Hepatocyte (in vitro differentiated cells): ENCODE data around the gene VPS37C.

Experiments
- EZH2 ChIP-seq: fragments of 200-600 bp; sonication (generic); IDR thresholded peaks from 2 replicates; pipeline ENCODE4 v1.6.1; 2016; ENCODE audit warnings: antibody characterized with exemption, mild to moderate bottlenecking, borderline replicate concordance
- EZH2phosphoT487 ChIP-seq: fragments of 200-600 bp; sonication (generic); IDR thresholded peaks from one replicate; pipeline ENCODE4 v1.6.1; 2018; ENCODE audit warnings: antibody characterized with exemption, mild to moderate bottlenecking, low read depth, moderate library complexity; ENCODE audit not compliant: unreplicated experiment, severe bottlenecking
- TF ChIP-seq, protein P1 (sequence below): fragments of 200-600 bp; sonication (generic); IDR thresholded peaks from 2 replicates; pipeline ENCODE4 v1.5.1; 2016; ENCODE audit warnings: antibody characterized with exemption, mild to moderate bottlenecking; ENCODE audit not compliant: poor library complexity

DNA sequence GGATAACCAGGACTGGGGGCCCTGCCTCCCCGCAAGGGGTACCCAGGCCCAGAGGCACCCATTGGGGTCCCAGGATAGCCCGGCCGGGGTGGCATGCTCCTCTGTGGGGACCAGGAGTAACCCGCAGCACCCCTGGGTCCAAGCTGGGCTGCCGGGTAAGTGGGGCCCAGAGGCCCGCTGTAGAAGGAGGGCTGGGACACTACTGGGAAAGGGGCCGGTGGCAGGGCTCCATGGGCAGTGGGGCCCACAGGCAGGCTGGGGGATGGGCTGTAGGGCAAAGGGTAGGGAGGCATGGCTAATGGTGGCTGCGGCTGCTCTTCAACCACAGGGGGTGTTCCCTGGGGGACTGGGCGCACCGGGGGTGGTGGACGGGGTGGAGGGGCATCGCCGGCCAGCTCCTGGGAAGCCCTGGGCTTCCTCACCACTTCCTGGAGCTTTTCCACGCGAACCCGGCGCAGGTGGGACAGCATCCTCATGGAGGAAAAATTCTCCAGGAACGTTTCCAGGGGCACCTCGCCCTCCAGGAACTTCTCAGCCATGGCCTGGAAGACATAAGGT lies 29.1 kb downstream of the VPS37C start:
- TF ChIP-seq, protein P1, sequence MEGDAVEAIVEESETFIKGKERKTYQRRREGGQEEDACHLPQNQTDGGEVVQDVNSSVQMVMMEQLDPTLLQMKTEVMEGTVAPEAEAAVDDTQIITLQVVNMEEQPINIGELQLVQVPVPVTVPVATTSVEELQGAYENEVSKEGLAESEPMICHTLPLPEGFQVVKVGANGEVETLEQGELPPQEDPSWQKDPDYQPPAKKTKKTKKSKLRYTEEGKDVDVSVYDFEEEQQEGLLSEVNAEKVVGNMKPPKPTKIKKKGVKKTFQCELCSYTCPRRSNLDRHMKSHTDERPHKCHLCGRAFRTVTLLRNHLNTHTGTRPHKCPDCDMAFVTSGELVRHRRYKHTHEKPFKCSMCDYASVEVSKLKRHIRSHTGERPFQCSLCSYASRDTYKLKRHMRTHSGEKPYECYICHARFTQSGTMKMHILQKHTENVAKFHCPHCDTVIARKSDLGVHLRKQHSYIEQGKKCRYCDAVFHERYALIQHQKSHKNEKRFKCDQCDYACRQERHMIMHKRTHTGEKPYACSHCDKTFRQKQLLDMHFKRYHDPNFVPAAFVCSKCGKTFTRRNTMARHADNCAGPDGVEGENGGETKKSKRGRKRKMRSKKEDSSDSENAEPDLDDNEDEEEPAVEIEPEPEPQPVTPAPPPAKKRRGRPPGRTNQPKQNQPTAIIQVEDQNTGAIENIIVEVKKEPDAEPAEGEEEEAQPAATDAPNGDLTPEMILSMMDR = no peak
- TF ChIP-seq EZH2 (no peak), EZH2phosphoT487 (no peak)
